ENCODE results near the gene ZNF335. TPM values are rescaled to one million over a fixed set of nuclear protein-coding genes. Genes with fewer than 3 reads are reported as not detected.

ZNF335 gene
- total and polyA plus RNA-seq, 2 of the 13 experiments (the other 11 are each of a cell fraction or from before 2014, with no cell fraction given), result 9.7 to 13.7 TPM

- TF ChIP-seq ADNP (CRISPR knock-in tag; IDR thresholded peaks at IDR 0.05) (0 out of 2 replicates have a peak, but pooled peaks have one; percentile 22), DPF2 (CRISPR knock-in tag; IDR thresholded peaks at IDR 0.05; ENCODE audit: borderline replicate concordance, low read depth) (peak; percentile 7; the same call in 1 of the 2 replicates), ARID5B (CRISPR knock-in tag; IDR thresholded peaks at IDR 0.05) (peak; percentile 71), ZBTB33 (CRISPR knock-in tag; IDR thresholded peaks at IDR 0.05) (peak; percentile 9; the same call in 1 of the 2 replicates), FOXP1 (IDR thresholded peaks at IDR 0.05) (no peak), FOXP1 (CRISPR knock-in tag; IDR thresholded peaks at IDR 0.05) (no peak), ZNF12 (CRISPR knock-in tag; IDR thresholded peaks at IDR 0.05) (no peak), MAX (IDR thresholded peaks at IDR 0.05) (peak; percentile 50), NAIF1 (CRISPR knock-in tag; IDR thresholded peaks at IDR 0.05; ENCODE audit: borderline replicate concordance) (peak; percentile 76; the same call in 1 of the 2 replicates), SNAI1 (CRISPR knock-in tag; IDR thresholded peaks at IDR 0.05; ENCODE audit: borderline replicate concordance) (no peak; the same call in 1 of the 2 replicates), FOXA3 (CRISPR knock-in tag; IDR thresholded peaks at IDR 0.05) (peak; percentile 70)
- TF ChIP-seq, protein P1, sequence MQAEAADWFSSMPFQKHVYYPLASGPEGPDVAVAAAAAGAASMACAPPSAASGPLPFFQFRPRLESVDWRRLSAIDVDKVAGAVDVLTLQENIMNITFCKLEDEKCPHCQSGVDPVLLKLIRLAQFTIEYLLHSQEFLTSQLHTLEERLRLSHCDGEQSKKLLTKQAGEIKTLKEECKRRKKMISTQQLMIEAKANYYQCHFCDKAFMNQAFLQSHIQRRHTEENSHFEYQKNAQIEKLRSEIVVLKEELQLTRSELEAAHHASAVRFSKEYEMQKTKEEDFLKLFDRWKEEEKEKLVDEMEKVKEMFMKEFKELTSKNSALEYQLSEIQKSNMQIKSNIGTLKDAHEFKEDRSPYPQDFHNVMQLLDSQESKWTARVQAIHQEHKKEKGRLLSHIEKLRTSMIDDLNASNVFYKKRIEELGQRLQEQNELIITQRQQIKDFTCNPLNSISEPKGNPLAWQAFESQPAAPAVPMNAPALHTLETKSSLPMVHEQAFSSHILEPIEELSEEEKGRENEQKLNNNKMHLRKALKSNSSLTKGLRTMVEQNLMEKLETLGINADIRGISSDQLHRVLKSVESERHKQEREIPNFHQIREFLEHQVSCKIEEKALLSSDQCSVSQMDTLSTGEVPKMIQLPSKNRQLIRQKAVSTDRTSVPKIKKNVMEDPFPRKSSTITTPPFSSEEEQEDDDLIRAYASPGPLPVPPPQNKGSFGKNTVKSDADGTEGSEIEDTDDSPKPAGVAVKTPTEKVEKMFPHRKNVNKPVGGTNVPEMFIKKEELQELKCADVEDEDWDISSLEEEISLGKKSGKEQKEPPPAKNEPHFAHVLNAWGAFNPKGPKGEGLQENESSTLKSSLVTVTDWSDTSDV (CRISPR knock-in tag; IDR thresholded peaks at IDR 0.05), result no peak
These were observed 62.6 kb downstream of the ZNF335 start (continued) for GRCh38 chr20:45909336-45909808.

All from HepG2 (cell line).